ENCODE results near the gene ADAM10.

The ADAM10 gene

DNA sequence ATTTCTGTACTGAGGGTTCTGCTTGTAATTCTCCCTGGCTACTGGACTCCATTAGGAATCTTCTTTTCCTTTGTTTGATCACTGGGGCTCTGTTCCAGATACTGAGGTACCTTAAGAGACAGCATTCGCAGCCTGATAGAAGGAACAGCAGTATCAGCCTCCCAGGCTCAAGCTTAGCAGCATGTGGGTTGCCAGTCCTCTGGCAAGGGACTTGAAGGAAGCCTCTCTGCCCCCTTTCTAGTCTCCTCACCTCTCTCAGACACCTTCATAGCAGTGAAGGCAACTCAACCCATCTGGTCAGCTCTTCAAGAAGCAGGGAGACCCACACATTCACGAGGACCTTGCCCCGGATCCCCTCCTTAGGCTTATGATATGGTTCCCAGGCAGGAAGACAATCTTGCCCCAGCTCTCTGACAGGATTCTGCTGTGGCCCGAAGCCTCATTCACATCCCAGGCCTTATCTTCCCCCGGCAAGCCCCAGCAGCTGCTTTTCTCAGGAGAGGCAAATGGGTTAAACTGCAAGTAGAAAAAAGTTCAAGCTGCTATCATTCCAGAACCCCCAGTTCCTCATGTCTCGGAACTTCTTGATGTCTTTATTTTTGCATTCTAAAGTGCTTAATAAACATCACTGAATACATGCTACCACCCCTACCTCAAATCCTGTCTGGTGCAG lies 164.6 kb downstream of the ADAM10 start:
- no peak for DNase-seq (ENCODE audit: low read depth in 2 of 2, low spot score in 1 of 2)

- no peak for DNase-seq (ENCODE audit: low read depth in 2 of 2, low spot score in 1 of 2)
Observed at GRCh38 chr15:58583171-58583908, 166.2 kb downstream of the ADAM10 start.

GRCh38 chr15:58582160-58582559 lies 167.3 kb downstream of the ADAM10 start:
- DNase-seq (ENCODE audit: low read depth in 2 of 2, low spot score in 1 of 2), result no peak

DNA sequence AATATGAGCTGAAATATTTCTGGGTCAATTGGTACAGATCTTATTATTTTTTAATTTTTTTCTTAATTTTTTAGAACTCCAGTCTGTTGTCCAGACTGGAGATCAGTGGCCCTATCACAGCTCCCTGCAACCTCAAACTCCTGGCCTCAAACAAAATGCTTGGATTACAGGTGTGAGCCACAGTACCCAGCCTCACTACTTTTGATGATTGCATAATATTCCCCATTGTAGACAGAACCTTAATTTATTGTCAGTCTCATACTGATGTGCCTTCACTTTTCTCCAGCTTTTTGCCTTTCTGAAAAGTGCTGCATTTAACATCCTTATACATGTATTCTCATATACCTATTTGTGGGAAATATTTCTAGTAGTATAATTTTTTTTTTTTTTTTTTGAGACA lies 172.8 kb downstream of the ADAM10 start:
- DNase-seq (ENCODE audit: low read depth in 2 of 2, low spot score in 1 of 2), result no peak

- no peak for DNase-seq (ENCODE audit: low read depth in 2 of 2, low spot score in 1 of 2)
Observed at GRCh38 chr15:58575045-58575786, 174.3 kb downstream of the ADAM10 start.

- no peak for DNase-seq (ENCODE audit: low read depth in 2 of 2, low spot score in 1 of 2)
Observed at GRCh38 chr15:58574631-58575030, 174.9 kb downstream of the ADAM10 start.

- DNase-seq (ENCODE audit: low read depth in 2 of 2, low spot score in 1 of 2), result no peak
Observed at GRCh38 chr15:58573270-58573669, 176.2 kb downstream of the ADAM10 start.

DNA sequence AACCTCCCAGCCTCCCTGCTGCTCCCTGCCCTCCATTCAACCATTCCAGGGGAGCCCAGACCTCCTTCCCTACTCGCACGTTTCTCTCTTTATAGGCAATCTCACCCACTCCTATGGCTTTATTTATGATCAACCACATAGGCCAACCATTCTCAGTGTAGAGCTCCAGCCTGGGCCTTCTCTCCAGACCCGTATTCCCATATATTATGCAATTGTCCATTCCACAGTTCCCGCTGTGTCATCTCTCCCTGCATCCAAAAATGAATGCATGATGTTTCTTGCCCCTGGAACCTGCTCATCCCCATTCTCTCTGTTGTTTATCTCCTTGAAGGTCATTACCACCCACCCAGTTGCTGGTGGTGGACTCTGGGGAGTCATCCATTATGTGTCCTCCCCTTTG lies 177.0 kb downstream of the ADAM10 start:
- DNase-seq (ENCODE audit: low read depth in 2 of 2, low spot score in 1 of 2), result no peak

DNA sequence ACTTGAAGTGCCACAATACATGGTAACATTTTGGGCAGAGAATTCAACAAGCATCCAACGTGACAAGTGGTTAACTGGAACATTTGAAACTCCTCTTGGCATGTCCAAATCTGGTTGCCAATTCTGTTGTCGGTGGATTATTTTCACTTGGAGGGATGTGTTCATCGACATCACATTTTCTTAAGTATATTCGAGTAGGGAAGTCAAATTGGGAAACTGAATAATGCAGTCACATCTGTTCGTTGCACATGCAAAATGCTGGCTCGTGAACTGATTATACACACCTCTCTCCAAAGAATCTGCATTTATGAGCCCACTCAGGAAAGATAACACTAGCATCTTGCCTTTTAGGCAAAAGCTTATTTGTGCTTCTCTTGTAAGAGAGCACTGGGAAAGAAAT lies 178.0 kb downstream of the ADAM10 start:
- DNase-seq (ENCODE audit: low read depth in 2 of 2, low spot score in 1 of 2), result no peak

DNA sequence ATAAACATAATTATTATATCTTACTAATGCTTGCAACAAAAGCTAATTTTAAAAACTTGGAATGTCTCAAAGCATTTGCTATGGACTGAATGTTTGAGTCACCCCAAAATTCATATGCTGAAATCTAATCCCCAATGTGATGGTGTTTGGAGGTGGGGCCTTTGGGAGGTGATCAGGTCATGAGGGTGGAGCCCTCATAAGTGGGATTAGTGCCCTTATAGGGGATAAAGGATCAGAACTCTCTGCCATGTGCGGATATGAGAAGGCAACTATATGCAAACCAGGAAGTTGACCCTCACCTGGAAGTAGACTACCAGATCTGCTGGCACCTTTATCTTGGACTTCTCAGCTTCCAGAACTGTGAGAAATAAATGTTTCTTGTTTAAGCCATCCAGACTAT lies 180.1 kb downstream of the ADAM10 start:
- DNase-seq (ENCODE audit: low read depth in 2 of 2, low spot score in 1 of 2), result no peak

DNA sequence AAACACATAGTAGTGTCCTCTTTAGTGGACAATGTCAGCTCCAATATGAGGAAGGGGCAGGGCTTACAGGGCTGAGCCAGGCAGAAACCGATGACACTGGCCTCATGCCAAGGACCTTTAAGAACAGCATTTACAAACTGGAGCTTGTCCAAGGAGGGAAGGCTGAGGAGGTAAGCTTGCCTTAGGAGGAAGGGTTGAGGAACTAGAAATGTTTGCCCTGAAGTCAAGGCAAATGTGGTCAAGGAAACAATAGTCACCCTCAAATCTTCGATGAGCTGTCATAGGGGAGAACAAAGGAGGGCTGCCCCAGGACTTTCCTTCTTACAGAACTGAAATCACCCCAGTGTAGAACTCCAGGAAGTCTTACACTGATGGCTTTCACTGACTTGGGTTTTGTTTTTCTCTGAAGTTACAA lies 181.3 kb downstream of the ADAM10 start:
- DNase-seq (ENCODE audit: low read depth in 2 of 2, low spot score in 1 of 2), result no peak

DNA sequence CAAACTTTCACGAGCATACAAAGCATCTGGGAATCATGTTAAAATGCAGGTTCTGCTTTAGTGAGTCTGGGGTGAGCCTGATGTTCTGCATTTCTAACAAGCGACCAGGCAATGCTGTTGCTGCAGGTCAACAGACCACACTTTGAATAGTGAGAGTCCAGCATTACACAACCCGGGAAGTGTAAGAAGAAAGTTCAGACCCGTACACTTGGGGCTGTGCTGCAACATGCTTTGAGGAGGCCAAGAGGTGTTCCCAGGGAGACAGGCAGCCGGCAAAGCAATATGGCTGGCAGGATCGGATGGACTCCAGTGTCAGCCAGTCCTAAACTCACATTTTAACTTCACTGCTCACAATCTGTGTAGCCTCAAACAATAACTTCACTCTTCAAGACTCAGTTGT lies 183.5 kb downstream of the ADAM10 start:
- DNase-seq (ENCODE audit: low read depth in 2 of 2, low spot score in 1 of 2), result no peak

DNA sequence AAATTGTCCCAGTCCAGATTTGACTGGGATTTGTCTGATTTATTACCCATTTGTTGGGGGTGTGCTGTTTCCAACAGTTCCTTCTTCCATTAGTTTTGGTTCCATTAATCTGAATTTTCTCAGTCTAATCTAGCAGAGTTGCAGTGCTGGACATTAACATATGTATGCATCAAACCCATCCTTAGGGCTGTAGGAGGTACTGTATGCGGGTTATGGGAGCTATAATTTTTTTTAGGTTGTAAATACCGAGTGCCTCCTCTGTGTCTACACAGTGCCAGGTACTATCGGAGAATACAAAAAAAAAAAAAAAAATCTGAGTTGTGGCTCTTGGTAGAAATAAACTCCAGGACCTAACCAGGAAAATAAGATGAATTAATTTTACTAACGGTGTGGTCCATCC lies 183.9 kb downstream of the ADAM10 start:
- DNase-seq (ENCODE audit: low read depth in 2 of 2, low spot score in 1 of 2), result no peak

DNA sequence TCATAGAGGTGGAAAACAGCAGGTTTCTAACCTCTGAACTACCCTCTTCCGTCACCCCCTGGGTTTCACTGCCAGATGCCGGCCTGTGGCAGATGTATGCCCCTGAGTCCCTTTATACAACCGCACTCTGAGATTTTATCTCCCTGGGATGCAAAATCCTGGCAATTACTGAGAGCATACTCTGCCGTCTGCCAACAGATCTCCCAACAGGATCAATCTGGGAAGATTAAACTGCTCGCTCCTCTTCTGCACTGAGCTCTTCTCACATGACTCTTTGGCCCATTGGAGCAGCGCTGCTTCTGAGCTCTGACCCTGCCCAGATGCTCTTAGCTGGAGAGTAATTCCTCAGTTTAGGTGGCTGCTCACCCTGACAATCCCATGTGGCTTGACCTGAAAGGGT lies 184.5 kb downstream of the ADAM10 start:
- no peak for DNase-seq (ENCODE audit: low read depth in 2 of 2, low spot score in 1 of 2)

DNA sequence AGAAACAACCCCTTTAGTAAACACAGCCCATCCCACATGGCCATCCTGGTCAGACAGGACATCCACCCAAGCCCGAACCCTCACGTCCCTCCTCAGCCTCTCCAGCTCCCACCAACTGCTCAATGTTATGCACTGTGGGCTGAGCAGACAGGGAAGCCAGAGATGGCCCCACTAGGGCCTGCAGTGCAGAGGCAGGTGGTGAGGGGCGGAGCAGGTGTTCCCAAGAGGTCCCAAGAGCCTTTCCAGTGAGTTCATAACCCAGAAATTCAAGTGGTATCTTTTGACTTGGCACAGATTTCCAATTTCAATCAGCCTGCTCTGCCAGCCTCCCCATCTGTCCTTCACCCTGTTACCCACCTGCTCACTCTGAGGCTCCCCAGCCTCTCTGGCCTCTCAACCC lies 187.4 kb downstream of the ADAM10 start:
- no peak for DNase-seq (ENCODE audit: low read depth in 2 of 2, low spot score in 1 of 2)

DNA sequence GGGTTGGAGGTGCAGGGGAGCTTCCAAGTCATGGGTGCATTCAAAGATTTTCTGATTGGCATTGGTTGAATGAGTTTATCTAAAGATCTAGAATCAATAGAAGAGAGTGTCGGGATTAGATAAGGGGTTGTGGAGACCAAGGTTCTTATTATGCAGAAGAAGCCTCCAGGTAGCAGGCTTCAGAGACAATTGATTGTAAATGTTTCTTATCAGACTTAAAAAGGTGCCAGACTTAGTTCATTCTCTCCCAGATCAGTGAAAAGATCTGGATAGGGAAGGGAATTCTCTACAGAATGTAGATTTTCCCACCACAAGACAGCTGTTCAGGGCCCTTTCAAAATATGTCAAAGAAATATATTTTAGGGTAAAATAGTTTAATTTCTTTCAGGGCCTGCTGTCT lies 188.2 kb downstream of the ADAM10 start:
- DNase-seq (ENCODE audit: low read depth in 2 of 2, low spot score in 1 of 2), result no peak

DNA sequence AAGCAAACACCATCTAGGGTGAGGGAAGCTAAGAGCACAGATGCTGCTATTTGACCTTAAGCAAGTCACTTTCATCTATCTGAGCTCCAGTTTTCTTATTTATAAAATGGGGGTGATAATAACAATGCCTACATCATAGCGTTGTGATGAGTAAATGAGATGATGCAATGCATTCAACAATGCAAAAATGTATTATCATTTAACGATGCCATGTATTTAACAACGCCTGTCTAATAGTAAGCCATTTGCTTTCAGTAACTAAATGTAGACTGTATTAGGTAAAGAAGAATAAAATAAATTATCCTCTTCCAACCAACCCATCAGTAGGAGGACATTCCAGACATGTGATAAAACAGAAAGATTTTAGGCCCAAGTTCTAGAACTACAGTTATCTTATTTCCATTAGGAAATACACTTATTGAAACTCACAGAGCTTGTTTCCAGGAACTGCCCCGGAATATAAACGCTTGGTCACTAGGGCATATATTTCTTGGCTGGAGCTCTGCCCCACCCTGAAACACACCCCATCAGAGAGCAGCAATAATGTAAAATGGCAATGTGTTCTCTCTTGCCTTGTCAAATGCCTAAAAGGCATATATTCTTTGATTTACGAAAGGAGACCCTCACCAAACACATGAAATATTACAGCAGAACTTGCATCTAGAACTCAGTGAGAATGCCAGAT lies 189.5 kb downstream of the ADAM10 start:
- no peak for DNase-seq (ENCODE audit: low read depth in 2 of 2, low spot score in 1 of 2)

DNA sequence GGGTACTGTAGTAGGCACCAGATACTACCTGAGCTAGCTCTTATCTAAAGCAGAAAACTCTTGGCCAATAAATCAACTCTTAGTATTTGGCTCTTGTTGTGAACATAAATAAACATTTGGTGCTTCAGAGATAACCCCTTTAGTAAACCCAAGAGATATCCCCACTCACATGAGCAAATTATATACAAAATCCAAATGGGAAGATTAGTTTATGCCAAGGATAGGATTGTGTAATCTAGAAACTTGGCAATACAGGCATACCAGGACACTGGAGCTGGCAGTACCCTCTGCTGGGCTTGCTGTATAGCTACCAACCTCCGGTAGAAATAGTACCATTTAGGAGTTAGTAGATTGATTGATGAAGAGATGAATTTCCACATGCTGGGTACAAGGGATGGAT lies 190.7 kb downstream of the ADAM10 start:
- DNase-seq (ENCODE audit: low read depth in 2 of 2, low spot score in 1 of 2), result no peak

DNA sequence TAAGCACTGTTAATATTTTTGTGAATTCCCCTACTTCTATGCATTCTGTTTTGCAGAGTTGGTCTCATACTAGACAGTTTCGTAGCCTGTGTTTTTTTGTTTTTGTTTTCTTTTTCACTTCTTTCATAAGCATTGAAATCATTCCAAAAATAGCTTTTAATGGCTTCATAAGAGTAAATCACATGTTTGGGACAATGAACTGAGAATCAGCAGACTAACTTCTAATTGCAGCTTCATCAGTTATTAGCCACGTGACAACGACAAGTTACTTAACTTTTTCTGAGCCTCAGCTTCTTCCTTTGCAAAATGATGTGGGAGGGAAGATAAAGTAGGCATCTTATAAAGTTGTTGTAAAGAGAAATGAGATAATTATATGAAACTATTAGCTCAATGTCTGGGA lies 193.0 kb downstream of the ADAM10 start:
- DNase-seq (ENCODE audit: low read depth in 2 of 2, low spot score in 1 of 2), result no peak

DNA sequence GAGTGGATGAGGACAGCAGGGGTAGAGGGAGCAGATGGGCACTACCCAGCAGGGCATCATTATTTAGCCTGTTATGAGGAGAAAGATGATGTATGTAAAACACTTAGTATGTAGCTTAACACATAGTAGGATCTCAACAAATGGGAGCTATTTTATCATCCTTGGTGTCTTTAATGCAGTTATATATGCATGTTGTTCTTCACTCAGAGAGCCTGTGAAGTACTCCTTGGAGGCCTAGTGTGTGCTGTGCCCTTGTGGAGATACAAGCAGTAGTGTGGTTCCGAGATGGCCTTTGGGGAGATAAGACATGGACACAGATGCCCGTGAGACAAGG lies 193.5 kb downstream of the ADAM10 start:
- no peak for DNase-seq (ENCODE audit: low read depth in 2 of 2, low spot score in 1 of 2)

GRCh38 chr15:58555162-58556027 lies 194.1 kb downstream of the ADAM10 start:
- DNase-seq (ENCODE audit: low read depth in 2 of 2, low spot score in 1 of 2), result no peak
